WTC11 (cell line): ENCODE measurements around the gene ZDHHC9. TPM values are rescaled to one million over a fixed set of nuclear protein-coding genes. Genes with fewer than 3 reads are reported as not detected.

Source experiments
- ATAC-seq: fragments of 200-7000 bp; cut with Tn5 transposase; 2 replicates; pipeline ENCODE4 v1.10.0; 2021; ENCODE audit warnings: mild to moderate bottlenecking, moderate library complexity
- CTCF ChIA-PET: fragments of 300-600 bp; sonication (Branson Sonifier 250); formaldehyde crosslinking; loops from one replicate; lab custom pipeline; 2021; ENCODE audit warnings: antibody characterized with exemption; lab: Charles Lee
- POLR2A ChIA-PET: fragments of 350-600 bp; sonication (Branson Sonifier 250); formaldehyde crosslinking; loops from one replicate; lab custom pipeline; 2021; ENCODE audit warnings: antibody characterized with exemption; lab: Charles Lee
- DNase-seq: peaks from one replicate; pipeline ENCODE4 v3.0.0; 2021; ENCODE audit warnings: low spot score
- H3K27ac Mint-ChIP-seq: 2 replicates; pipeline ENCODE4 v1.8.0; 2021; ENCODE audit warnings: mixed read lengths
- H3K27me3 Mint-ChIP-seq: 2 replicates; pipeline ENCODE4 v1.8.0; 2021; ENCODE audit warnings: low read depth, mild to moderate bottlenecking, moderate library complexity, mixed read lengths
- H3K36me3 Mint-ChIP-seq: 2 replicates; pipeline ENCODE4 v1.8.0; 2021; ENCODE audit warnings: mixed read lengths
- H3K4me1 Mint-ChIP-seq: 2 replicates; pipeline ENCODE4 v1.8.0; 2022; ENCODE audit warnings: mixed read lengths
- H3K4me3 Mint-ChIP-seq: 2 replicates; pipeline ENCODE4 v1.8.0; 2021; ENCODE audit warnings: mild to moderate bottlenecking, moderate library complexity, mixed read lengths
- H3K9me3 Mint-ChIP-seq: 2 replicates; pipeline ENCODE4 v1.8.0; 2021; ENCODE audit warnings: mixed read lengths
- ATF1 ChIP-seq: sonication (generic); formaldehyde crosslinking; IDR thresholded peaks from 2 replicates; pipeline ENCODE4 v1.8.1; 2023; ENCODE audit warnings: mild to moderate bottlenecking, moderate library complexity, missing genetic modification reagents
- ATF3 ChIP-seq: sonication (generic); formaldehyde crosslinking; conservative IDR thresholded peaks from 2 replicates; pipeline ENCODE4 v1.8.1; 2022; ENCODE audit warnings: mild to moderate bottlenecking, missing genetic modification reagents
- CBFB ChIP-seq: sonication (generic); formaldehyde crosslinking; IDR thresholded peaks from 2 replicates; pipeline ENCODE4 v1.8.1; 2022; ENCODE audit warnings: mild to moderate bottlenecking, low read depth, missing genetic modification reagents
- E2F4 ChIP-seq: sonication (generic); formaldehyde crosslinking; IDR thresholded peaks from 2 replicates; pipeline ENCODE4 v1.8.1; 2022; ENCODE audit warnings: low read depth, mild to moderate bottlenecking, moderate library complexity, missing genetic modification reagents, borderline replicate concordance
- FOXJ3 ChIP-seq: sonication (generic); formaldehyde crosslinking; IDR thresholded peaks from 2 replicates; pipeline ENCODE4 v1.9.0; 2021; ENCODE audit warnings: missing genetic modification reagents, mild to moderate bottlenecking, borderline replicate concordance
- GABPB1 ChIP-seq: sonication (generic); formaldehyde crosslinking; IDR thresholded peaks from 2 replicates; pipeline ENCODE4 v1.8.1; 2023; ENCODE audit warnings: mild to moderate bottlenecking, missing genetic modification reagents
- HMGA2 ChIP-seq: fragments of 250-450 bp; sonication (Bioruptor Pico); IDR thresholded peaks from 2 replicates; pipeline ENCODE4 v1.4.0; 2021; ENCODE audit warnings: mild to moderate bottlenecking, moderate library complexity
- MAX ChIP-seq: sonication (generic); formaldehyde crosslinking; IDR thresholded peaks from 2 replicates; pipeline ENCODE4 v1.8.0; 2022; ENCODE audit warnings: mild to moderate bottlenecking, missing genetic modification reagents
- MXD4 ChIP-seq: fragments of 250-450 bp; sonication (Bioruptor Pico); IDR thresholded peaks from 2 replicates; pipeline ENCODE4 v1.8.0; 2021; ENCODE audit warnings: mild to moderate bottlenecking, moderate library complexity, borderline replicate concordance
- NFATC4 ChIP-seq: fragments of 250-450 bp; sonication (Bioruptor Pico); IDR thresholded peaks from 2 replicates; pipeline ENCODE4 v1.9.0; 2021; ENCODE audit warnings: mild to moderate bottlenecking
- NR3C1 ChIP-seq: sonication (generic); formaldehyde crosslinking; conservative IDR thresholded peaks from 2 replicates; pipeline ENCODE4 v1.8.1; 2023; ENCODE audit warnings: low read depth, mild to moderate bottlenecking, missing genetic modification reagents
- SMAD4 ChIP-seq: sonication (generic); formaldehyde crosslinking; IDR thresholded peaks from 2 replicates; pipeline ENCODE4 v1.8.0; 2022; ENCODE audit warnings: mild to moderate bottlenecking, missing genetic modification reagents
- USF2 ChIP-seq: sonication (generic); formaldehyde crosslinking; IDR thresholded peaks from 2 replicates; pipeline ENCODE4 v1.8.1; 2023; ENCODE audit warnings: mild to moderate bottlenecking, missing genetic modification reagents, moderate library complexity
- ZNF423 ChIP-seq: fragments of 250-450 bp; sonication (Bioruptor Pico); IDR thresholded peaks from 2 replicates; pipeline ENCODE4 v2.1.2; 2022; ENCODE audit warnings: mild to moderate bottlenecking, moderate library complexity
- ZNF512 ChIP-seq: sonication (generic); formaldehyde crosslinking; IDR thresholded peaks from 2 replicates; pipeline ENCODE4 v1.8.1; 2022; ENCODE audit warnings: missing genetic modification reagents, borderline replicate concordance
- ZNF532 ChIP-seq: fragments of 250-450 bp; sonication (Bioruptor Pico); IDR thresholded peaks from 2 replicates; pipeline ENCODE4 v1.9.0; 2021; ENCODE audit warnings: mild to moderate bottlenecking, borderline replicate concordance
- ZNF671 ChIP-seq: fragments of 250-450 bp; sonication (Bioruptor Pico); IDR thresholded peaks from 2 replicates; pipeline ENCODE4 v1.8.0; 2021; ENCODE audit warnings: mild to moderate bottlenecking
- total RNA-seq: library from RNA; stranded (reverse); gene quantifications from 3 replicates; pipeline ENCODE4 v1.2.3, GENCODE V29; 2021

The ZDHHC9 gene
- total RNA-seq, 1 experiment from 2014 or later: 25.0 TPM

- H3K9me3 Mint-ChIP-seq: no peaks in the 10 kb centered on the region
- peaks cover 18% of the 10 kb centered on the region for H3K4me1 Mint-ChIP-seq
- H3K27me3 Mint-ChIP-seq: peaks cover 2% of the 10 kb centered on the region; the same call in 1 of the 2 replicates
- ATAC-seq (peak; percentile 52; the same call in 1 of the 2 replicates), DNase-seq (no peak)
- TF ChIP-seq ZNF532 (CRISPR knock-in tag): no peak
- TF ChIP-seq USF2: no peak
- no peak for TF ChIP-seq NFATC4 (CRISPR knock-in tag)
- no peak for TF ChIP-seq MXD4 (CRISPR knock-in tag)
- no peak for TF ChIP-seq NR3C1 (CRISPR knock-in tag)
- no peak for TF ChIP-seq CBFB (CRISPR knock-in tag)
- no peak for TF ChIP-seq ZNF512 (CRISPR knock-in tag)
- no peak for TF ChIP-seq MAX (CRISPR knock-in tag)
- no peak for TF ChIP-seq E2F4
- TF ChIP-seq ZNF423 (CRISPR knock-in tag): no peak
- no peak for TF ChIP-seq ZNF671 (CRISPR knock-in tag)
- no peak for TF ChIP-seq ATF3
- TF ChIP-seq FOXJ3 (CRISPR knock-in tag): no peak
- TF ChIP-seq SMAD4 (CRISPR knock-in tag): no peak
- no peak for TF ChIP-seq GABPB1 (CRISPR knock-in tag)
- TF ChIP-seq ATF1: no peak
- TF ChIP-seq HMGA2: no peak
- H3K27ac Mint-ChIP-seq: no peak overlapping the region
- ChIA-PET CTCF (interaction anchor here (1.1 to 1.6 kb wide), 3 partner anchors 17 to 167 kb away, joined by 3 to 9 read pairs (median 4); no protein-coding TSS in a partner anchor), POLR2A (no interaction called here)
- no peaks in the 10 kb centered on the region for H3K36me3 Mint-ChIP-seq
- no peak overlapping the region for H3K4me3 Mint-ChIP-seq
These were observed 70.8 kb downstream of the ZDHHC9 start for GRCh38 chrX:129772796-129773431.
